ENCODE results near the gene CD82.

DNA sequence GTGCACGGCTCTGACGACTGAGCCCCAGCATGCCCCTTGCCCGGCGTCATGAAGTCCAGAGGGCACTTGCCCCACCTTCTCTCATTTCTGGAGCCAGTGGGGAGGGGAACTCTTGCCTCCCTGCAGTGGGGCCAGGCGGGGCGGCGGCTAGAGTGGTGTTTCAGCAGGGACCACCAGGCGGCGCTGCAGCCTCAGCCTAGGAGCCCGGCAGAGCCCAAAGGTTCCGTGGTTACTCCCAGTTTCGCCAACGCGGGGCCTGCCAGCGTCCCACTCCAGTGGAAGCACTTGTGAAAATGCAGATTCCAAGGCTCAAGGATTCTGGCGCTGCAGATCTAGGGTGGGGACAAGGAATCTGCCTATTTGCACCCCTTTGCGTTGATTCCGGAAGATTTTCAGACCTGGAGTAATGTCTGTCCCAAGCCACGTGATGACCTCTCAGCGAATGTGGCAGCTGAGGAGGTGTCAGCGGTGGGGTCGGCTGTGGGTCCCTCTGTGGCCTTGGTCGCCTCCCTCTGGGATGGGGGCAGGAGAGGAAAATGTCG is 55.7 kb downstream of the CD82 start:
- TF ChIP-seq CTCF (IDR thresholded peaks at IDR 0.05), result peak; percentile 98
- TF ChIP-seq ZFX (IDR thresholded peaks at IDR 0.05; ENCODE audit: borderline replicate concordance), result no peak
